HepG2 (cell line): ENCODE results near the gene IRAK2. TPM values are rescaled to one million over a fixed set of nuclear protein-coding genes. Genes with fewer than 3 reads are reported as not detected.
A peak's percentile ranks its signal among the peaks of the same experiment; 100 is the strongest.

Experiments
- ATAC-seq: fragments of 200-7000 bp; cut with Tn5 transposase; 3 replicates; pipeline ENCODE4 v1.9.1; 2020; ENCODE audit warnings: mild to moderate bottlenecking, moderate library complexity
- BruUV-seq: library from RNA; stranded (reverse); fragments of 400-500 nt; replicated peaks from 2 replicates; lab custom pipeline; 2021; lab: Mats Ljungman, UMichigan
- CTCF ChIA-PET: fragments of 300-600 bp; formaldehyde crosslinking; extraction: SDS; loops from one replicate; lab custom pipeline; 2021; ENCODE audit warnings: low total read pairs, inconsistent platforms, low intra/inter-chr PET ratio; lab: Yijun Ruan, JAX
- POLR2A ChIA-PET: fragments of 350-600 bp; sonication (Branson Sonifier 250); formaldehyde crosslinking; loops from one replicate; lab custom pipeline; 2020; ENCODE audit warnings: antibody characterized with exemption, inconsistent platforms; lab: Yijun Ruan, JAX
- DNase-seq: peaks from one replicate; pipeline ENCODE4 v3.0.0-alpha.2; 2015; ENCODE audit warnings: low spot score
- FAIRE-seq: peaks from 3 replicates; lab custom pipeline; 2011; peaks lifted over from hg19 to GRCh38; lab: Jason Lieb, UNC
- H2AFZ ChIP-seq: one replicate; pipeline ENCODE4 v1.6.1; 2011; ENCODE audit warnings: low read length, inconsistent platforms
- H3K27ac ChIP-seq: fragments of 300-600 bp; 3 replicates; pipeline ENCODE4 v1.8.0; 2011; ENCODE audit warnings: mixed run types, mild to moderate bottlenecking, mixed read lengths, low read length, inconsistent platforms; ENCODE audit not compliant: insufficient read depth; ENCODE audit errors: extremely low read length
- H3K27me3 ChIP-seq, 2 experiments: fragments of 200-600 bp in 1 of 2; 2 replicates in 1 of 2; 3 replicates in 1 of 2; pipeline versions ENCODE4 v1.6.0 to v1.8.0; 2011; ENCODE audit warnings: low read length in 2 of 2, mild to moderate bottlenecking in 2 of 2, moderate library complexity in 2 of 2, inconsistent platforms in 1 of 2; ENCODE audit not compliant: insufficient read depth in 2 of 2, control insufficient read depth in 1 of 2
- H3K36me3 ChIP-seq, 2 experiments: fragments of 200-600 bp in 1 of 2; replicated peaks in 1 of 2; 2 replicates in 1 of 2; 3 replicates in 1 of 2; pipeline versions ENCODE4 v1.5.1 to v1.8.0; 2011; ENCODE audit warnings: low read length in 2 of 2, inconsistent platforms in 1 of 2; ENCODE audit not compliant: insufficient read depth in 2 of 2, control insufficient read depth in 1 of 2
- H3K4me1 ChIP-seq: 2 replicates; pipeline ENCODE4 v1.5.1; 2012; ENCODE audit warnings: low read length, inconsistent platforms; ENCODE audit not compliant: insufficient read depth
- H3K4me2 ChIP-seq: 2 replicates; pipeline ENCODE4 v1.6.0; 2011; ENCODE audit warnings: low read depth, low read length, inconsistent platforms
- H3K4me3 ChIP-seq, 3 experiments: fragments of 200-600 bp in 1 of 3; sonication (generic), shearing (Covaris generic) in 1 of 3; replicated peaks in 1 of 3; 2 replicates each; pipeline ENCODE4 v1.5.1; 2011 to 2016; ENCODE audit warnings: low read length in 3 of 3, inconsistent platforms in 2 of 3, low read depth in 2 of 3, mild to moderate bottlenecking in 2 of 3, control low read depth in 1 of 3, mixed read lengths in 1 of 3; ENCODE audit not compliant: insufficient read depth in 1 of 3
- H3K79me2 ChIP-seq: one replicate; pipeline ENCODE4 v1.6.1; 2011; ENCODE audit warnings: low read length, inconsistent platforms; ENCODE audit not compliant: insufficient read depth
- H3K9ac ChIP-seq: 2 replicates; pipeline ENCODE4 v1.6.0; 2011; ENCODE audit warnings: mild to moderate bottlenecking, low read depth, low read length, inconsistent platforms; ENCODE audit not compliant: insufficient read depth
- H3K9me3 ChIP-seq: 2 replicates; pipeline ENCODE4 v1.5.1; 2012; ENCODE audit warnings: mild to moderate bottlenecking, low read length
- H4K20me1 ChIP-seq: 2 replicates; pipeline ENCODE4 v1.6.0; 2011; ENCODE audit warnings: inconsistent platforms, mild to moderate bottlenecking, low read length, moderate library complexity; ENCODE audit not compliant: insufficient read depth
- DPF2 ChIP-seq: sonication (generic); formaldehyde crosslinking; IDR thresholded peaks from 2 replicates; pipeline ENCODE4 v1.4.0; 2020; ENCODE audit warnings: mild to moderate bottlenecking, low read depth, missing genetic modification reagents, borderline replicate concordance
- EP300 ChIP-seq, 3 experiments: sonication (generic) in 1 of 3; formaldehyde crosslinking in 1 of 3; IDR thresholded peaks; 2 replicates each; pipeline versions ENCODE4 v1.5.1 to v1.6.1; 2011 to 2020; ENCODE audit warnings: low read depth in 2 of 3, low read length in 2 of 3, borderline replicate concordance in 1 of 3, improper control_type of control experiment in 1 of 3, mild to moderate bottlenecking in 1 of 3, missing genetic modification reagents in 1 of 3, moderate library complexity in 1 of 3
- MXI1 ChIP-seq: IDR thresholded peaks from 3 replicates; pipeline ENCODE4 v1.6.1; 2012; ENCODE audit warnings: low read depth, low read length, inconsistent platforms, borderline replicate concordance
- PCBP1 ChIP-seq: fragments of 200-400 bp; formaldehyde crosslinking; IDR thresholded peaks from 2 replicates; pipeline ENCODE4 v1.6.1; 2017; ENCODE audit warnings: mild to moderate bottlenecking, low read depth, low read length, borderline replicate concordance
- POLR2G ChIP-seq: fragments of 200-400 bp; formaldehyde crosslinking; IDR thresholded peaks from 2 replicates; pipeline ENCODE4 v1.6.1; 2018; ENCODE audit warnings: mild to moderate bottlenecking, low read depth, low read length, moderate library complexity
- REL ChIP-seq: sonication (generic); formaldehyde crosslinking; conservative IDR thresholded peaks from 2 replicates; pipeline ENCODE4 v1.8.0; 2022; ENCODE audit warnings: mild to moderate bottlenecking, missing genetic modification reagents, moderate library complexity
- RFXANK ChIP-seq: IDR thresholded peaks from 2 replicates; pipeline ENCODE4 v1.6.1; 2016
- SRSF4 ChIP-seq: fragments of 200-400 bp; formaldehyde crosslinking; IDR thresholded peaks from one replicate; pipeline ENCODE4 v1.6.1; 2018; ENCODE audit warnings: mild to moderate bottlenecking, low read depth, low read length, moderate library complexity; ENCODE audit not compliant: poor library complexity, severe bottlenecking
- THAP11 ChIP-seq: IDR thresholded peaks from 2 replicates; pipeline ENCODE4 v1.6.1; 2016; ENCODE audit warnings: missing biosample characterization, missing genetic modification reagents
- ZBTB7A ChIP-seq: sonication (generic); formaldehyde crosslinking; IDR thresholded peaks from 2 replicates; pipeline ENCODE4 v1.8.0; 2022; ENCODE audit warnings: mild to moderate bottlenecking, missing genetic modification reagents
- ZNF317 ChIP-seq: sonication (generic); formaldehyde crosslinking; IDR thresholded peaks from 2 replicates; pipeline ENCODE4 v1.5.0; 2020; ENCODE audit warnings: mild to moderate bottlenecking, missing genetic modification reagents
- ZSCAN25 ChIP-seq: sonication (generic); formaldehyde crosslinking; IDR thresholded peaks from 2 replicates; pipeline ENCODE4 v1.8.0; 2022; ENCODE audit warnings: mild to moderate bottlenecking, missing genetic modification reagents
- ZSCAN5A ChIP-seq: sonication (generic); formaldehyde crosslinking; IDR thresholded peaks from 2 replicates; pipeline ENCODE4 v1.8.0; 2022; ENCODE audit warnings: mild to moderate bottlenecking, missing genetic modification reagents, borderline replicate concordance
- WGBS: methylation state at CpG from one replicate; pipeline ENCODE4 v1.1.6; 2017; ENCODE audit warnings: low lambda C conversion rate; 5-methylcytosine and 5-hydroxymethylcytosine counted together
- in situ Hi-C: cut with HindIII; loops from 2 replicates; pipeline ENCODE4 v1.10.0; 2017; ENCODE audit warnings: low pct_unique_long_range_greater_than_20kb; ENCODE audit not compliant: extremely low pct_ligation_motif_present
- intact Hi-C: fragments of 100-400 bp; cut with micrococcal nuclease; formaldehyde crosslinking; loops from one replicate; pipeline ENCODE4 v1.10.0; 2022; ENCODE audit not compliant: unreplicated experiment
- polyA plus RNA-seq, 8 experiments: library from polyadenylated mRNA; depleted of rRNA in 3 of 8; stranded (reverse) in 7 of 8; unstranded in 1 of 8; fragments of >200 nt; fragmentation: Illumina TruSeq in 4 of 8; extraction: Trizol in 4 of 8; gene quantifications; 2 replicates each; pipeline versions ENCODE4 v1.2.1 to v1.2.3, GENCODE V29; 2011 to 2016; ENCODE audit warnings: low read depth in 4 of 8, missing spikeins in 1 of 8, mixed read lengths in 1 of 8; ENCODE audit not compliant: insufficient read depth in 1 of 8
- total RNA-seq, 5 experiments: library from RNA; depleted of rRNA; stranded (reverse); fragments of >200 nt; fragmentation: Illumina TruSeq; extraction: Trizol; gene quantifications; 2 replicates each; pipeline ENCODE4 v1.2.3, GENCODE V29; 2016; ENCODE audit warnings: low read depth in 1 of 5

Gene IRAK2
- total and polyA plus RNA-seq, 2 of the 13 experiments (the other 11 are each of a cell fraction or from before 2014, with no cell fraction given) = 13.1 to 23.3 TPM

GRCh38 chr3:10249833-10250232, 85.1 kb downstream of the IRAK2 start (continued):
- TF ChIP-seq POLR2G (peak; percentile 14; the same call in 1 of the 2 replicates), SRSF4 (no peak), ZNF317 (CRISPR knock-in tag) (no peak), RFXANK (CRISPR knock-in tag) (no peak), ZSCAN5A (CRISPR knock-in tag) (no peak), MXI1 (no peak; the same call in 2 of the 3 replicates), REL (CRISPR knock-in tag) (no peak), THAP11 (CRISPR knock-in tag) (peak; percentile 20; the same call in 1 of the 2 replicates)

DNA sequence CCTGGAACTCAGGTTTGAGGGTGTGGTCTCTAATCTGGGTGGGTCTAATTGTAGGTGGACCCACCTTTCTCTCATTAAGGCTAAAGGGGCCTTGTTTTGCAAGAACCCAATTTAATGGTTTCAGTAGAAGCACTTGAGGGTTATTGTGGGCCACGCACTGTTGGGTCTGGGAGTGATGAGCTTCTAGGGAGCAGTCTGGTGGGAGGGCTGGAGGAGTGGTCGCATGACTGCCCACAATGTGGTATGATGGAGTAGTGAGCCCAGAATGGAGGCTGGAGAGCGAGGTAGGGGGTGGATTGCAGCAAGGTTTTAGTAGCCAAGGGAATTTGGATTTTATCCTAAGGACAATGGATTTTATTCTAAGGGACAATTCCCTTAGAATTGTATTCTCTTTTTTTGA, 86.3 kb downstream of the IRAK2 start:
- FAIRE-seq = no peak
- intact Hi-C loops (no loop called here), in situ Hi-C loops (no loop called here)
- peaks cover 23% of the 10 kb centered on the region for H4K20me1 ChIP-seq
- H3K4me1 ChIP-seq = peaks cover 59% of the 10 kb centered on the region
- DNase-seq = no peak
- H3K27me3 ChIP-seq = no peaks in the 10 kb centered on the region; a peak in 1 of 5 replicates
- peak overlapping the region; percentile 77 to 95 (median 92); a peak in 5 of 6 replicates for H3K4me3 ChIP-seq
- H3K79me2 ChIP-seq = peaks cover 66% of the 10 kb centered on the region
- H3K36me3 ChIP-seq = peaks cover 15 to 41% of the 10 kb centered on the region in 2 experiments
- ChIA-PET POLR2A (interaction anchor here (1.3 to 2.3 kb wide), 4 partner anchors 36 to 59 kb away, joined by 5 to 9 read pairs (median 7); no protein-coding TSS in a partner anchor), CTCF (no interaction called here)
- peak overlapping the region; percentile 89 for H3K9ac ChIP-seq
- ATAC-seq = no peak
- H3K9me3 ChIP-seq = peaks cover 3% of the 10 kb centered on the region
- no peak overlapping the region for H3K27ac ChIP-seq
- BruUV-seq = no TSS peak
- TF ChIP-seq EP300 (IDR thresholded peaks at IDR 0.05; ENCODE audit: low read depth in 2 of 2, low read length in 2 of 2) = no peak
- no peak for TF ChIP-seq EP300 (CRISPR knock-in tag; IDR thresholded peaks at IDR 0.05; ENCODE audit: borderline replicate concordance)
- no peak for TF ChIP-seq PCBP1
- TF ChIP-seq ZBTB7A (CRISPR knock-in tag) = no peak
- no peak for TF ChIP-seq DPF2 (CRISPR knock-in tag)
- no peak for TF ChIP-seq ZSCAN25
- H3K4me2 ChIP-seq = peak overlapping the region; percentile 98
- no peak overlapping the region for H2AFZ ChIP-seq
- 83% methylated on average over 3 of the region's 3 CpGs for WGBS
